Measurements from ENCODE around the gene TRPM4.

The TRPM4 gene

GRCh38 chr19:49154279-49154678 lies 3.3 kb upstream of the TRPM4 start:
- H3K9me3 ChIP-seq (ENCODE audit: control insufficient read depth, low read length), result no peaks in the 10 kb centered on the region
- no peak overlapping the region for H3K4me3 ChIP-seq (ENCODE audit: low read depth, low read length)
- no peaks in the 10 kb centered on the region for H3K79me2 ChIP-seq
- H3K4me2 ChIP-seq (ENCODE audit: low read length), result no peak overlapping the region
- H3K27me3 ChIP-seq (ENCODE audit: control insufficient read depth, insufficient read depth, low read length), result no peaks in the 10 kb centered on the region
- H3K27ac ChIP-seq, result no peak overlapping the region
- no peaks in the 10 kb centered on the region for H3K36me3 ChIP-seq (ENCODE audit: control insufficient read depth, insufficient read depth, low read length)
- TF ChIP-seq CTCF (IDR thresholded peaks at IDR 0.05), result no peak
- H3K9ac ChIP-seq, result no peak overlapping the region
- H3K4me1 ChIP-seq, result peaks cover 4% of the 10 kb centered on the region
- H2AFZ ChIP-seq, result no peak overlapping the region

GRCh38 chr19:49155005-49155819 lies 2.4 kb upstream of the TRPM4 start, which contains the start of gene HRC:
HRC (minus strand) TSS chr19:49155396; CDS start chr19:49155237, 159 bp downstream.
- Histone ChIP-seq H3K4me1 (peaks cover 4% of the 10 kb centered on the region), H3K9me3 (ENCODE audit: control insufficient read depth, low read length) (no peaks in the 10 kb centered on the region), H3K4me2 (ENCODE audit: low read length) (no peak within 1 kb of the TSS), H3K27ac (peak within 1 kb of the TSS; percentile 19), H3K9ac (no peak within 1 kb of the TSS), H3K4me3 (ENCODE audit: low read depth, low read length) (no peak within 1 kb of the TSS), H3K27me3 (ENCODE audit: control insufficient read depth, insufficient read depth, low read length) (no peaks in the 10 kb centered on the region), H3K36me3 (ENCODE audit: control insufficient read depth, insufficient read depth, low read length) (no peaks in the 10 kb centered on the region), H2AFZ (no peak within 1 kb of the TSS), H3K79me2 (no peaks in the 10 kb centered on the region)
- no peak for TF ChIP-seq CTCF (IDR thresholded peaks at IDR 0.05)

- no peaks in the 10 kb centered on the region for H3K27me3 ChIP-seq (ENCODE audit: control insufficient read depth, insufficient read depth, low read length)
- H2AFZ ChIP-seq, result no peak overlapping the region
Observed at GRCh38 chr19:49155820-49156346, 1.7 kb upstream of the TRPM4 start.

GRCh38 chr19:49160450-49161189 lies 3.0 kb downstream of the TRPM4 start:
- H3K27me3 ChIP-seq (ENCODE audit: control insufficient read depth, insufficient read depth, low read length), result no peaks in the 10 kb centered on the region
- no peak overlapping the region for H3K4me3 ChIP-seq (ENCODE audit: low read depth, low read length)
- no peak for TF ChIP-seq CTCF (IDR thresholded peaks at IDR 0.05)

More at GRCh38 chr19:49155820-49156346, 1.7 kb upstream of the TRPM4 start:
- H3K4me2 ChIP-seq (ENCODE audit: low read length), result no peak overlapping the region
- no peak overlapping the region for H3K27ac ChIP-seq
- no peak overlapping the region for H3K4me3 ChIP-seq (ENCODE audit: low read depth, low read length)
- H3K4me1 ChIP-seq, result peaks cover 4% of the 10 kb centered on the region
- no peaks in the 10 kb centered on the region for H3K9me3 ChIP-seq (ENCODE audit: control insufficient read depth, low read length)
- H3K9ac ChIP-seq, result no peak overlapping the region
- no peaks in the 10 kb centered on the region for H3K36me3 ChIP-seq (ENCODE audit: control insufficient read depth, insufficient read depth, low read length)
- no peak for TF ChIP-seq CTCF (IDR thresholded peaks at IDR 0.05)
- no peaks in the 10 kb centered on the region for H3K79me2 ChIP-seq

More at GRCh38 chr19:49160450-49161189, 3.0 kb downstream of the TRPM4 start:
- Histone ChIP-seq H3K36me3 (ENCODE audit: control insufficient read depth, insufficient read depth, low read length) (no peaks in the 10 kb centered on the region), H3K27ac (no peak overlapping the region), H3K9ac (no peak overlapping the region), H3K9me3 (ENCODE audit: control insufficient read depth, low read length) (no peaks in the 10 kb centered on the region), H3K4me2 (ENCODE audit: low read length) (no peak overlapping the region), H3K79me2 (no peaks in the 10 kb centered on the region), H2AFZ (no peak overlapping the region), H3K4me1 (peaks cover 4% of the 10 kb centered on the region)
